ENCODE data around the gene DLST.

Gene DLST

DNA sequence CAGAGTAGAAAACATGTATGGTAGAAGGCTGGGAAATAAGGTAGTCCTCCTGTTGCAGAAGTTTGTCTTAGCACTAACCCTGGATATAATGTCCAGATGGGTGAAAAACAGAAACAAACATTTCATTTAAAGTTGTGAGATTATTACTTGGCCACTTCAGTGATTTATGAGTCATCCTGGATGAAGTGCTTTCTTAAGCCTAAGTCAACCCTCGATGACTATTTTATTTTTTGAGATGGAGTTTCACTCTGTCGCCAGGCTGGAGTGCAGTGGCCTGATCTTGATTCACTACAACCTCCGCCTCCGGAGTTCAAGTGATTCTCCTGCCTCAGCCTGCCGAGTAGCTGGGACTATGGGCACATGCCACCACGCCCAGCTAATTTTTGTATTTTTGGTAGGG lies 10.2 kb downstream of the DLST start:
- no peak for DNase-seq (ENCODE audit: low read depth, low spot score)
- no peak overlapping the region for H3K27ac ChIP-seq

DNA sequence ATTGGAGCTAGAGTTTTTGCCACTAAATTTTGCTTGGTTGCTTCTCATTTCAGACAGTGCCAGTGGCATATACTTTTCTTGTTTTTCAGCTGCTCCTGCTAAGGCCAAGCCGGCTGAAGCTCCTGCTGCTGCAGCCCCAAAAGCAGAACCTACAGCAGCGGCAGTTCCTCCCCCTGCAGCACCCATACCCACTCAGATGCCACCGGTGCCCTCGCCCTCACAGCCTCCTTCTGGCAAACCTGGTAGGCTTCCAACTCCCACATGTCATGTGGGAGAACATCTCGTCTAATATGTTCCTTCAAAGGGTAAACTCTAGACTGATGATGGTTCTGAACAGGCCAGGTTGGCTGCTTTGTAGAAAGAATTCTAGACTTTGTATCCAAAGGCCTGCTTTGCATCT lies 11.0 kb downstream of the DLST start:
- DNase-seq (ENCODE audit: low read depth, low spot score): no peak
- H3K27ac ChIP-seq: no peak overlapping the region

DNA sequence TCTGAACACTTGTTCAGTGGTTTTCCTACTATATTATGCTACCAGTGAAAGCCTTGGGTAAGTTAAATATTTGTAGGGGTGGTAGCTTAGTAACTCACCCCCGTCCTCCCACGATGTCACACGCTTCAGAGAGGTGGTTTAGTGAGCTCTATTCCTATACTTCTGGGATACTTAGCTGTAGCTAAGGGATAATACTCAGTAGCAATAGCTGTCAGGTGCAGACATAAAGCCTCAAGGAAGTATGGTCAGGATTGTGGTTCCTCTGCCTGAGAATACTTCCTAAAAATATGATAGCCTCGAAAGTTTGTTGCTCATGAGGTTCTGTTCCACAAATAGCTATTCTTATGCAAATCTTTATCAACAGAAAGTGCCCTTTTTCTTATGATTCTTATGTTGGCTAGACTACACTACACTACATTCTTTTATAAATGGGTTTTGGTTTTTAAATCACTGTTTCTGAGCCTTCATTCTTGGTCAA lies 11.9 kb downstream of the DLST start:
- H3K27ac ChIP-seq: no peak overlapping the region
- DNase-seq (ENCODE audit: low read depth, low spot score): no peak

DNA sequence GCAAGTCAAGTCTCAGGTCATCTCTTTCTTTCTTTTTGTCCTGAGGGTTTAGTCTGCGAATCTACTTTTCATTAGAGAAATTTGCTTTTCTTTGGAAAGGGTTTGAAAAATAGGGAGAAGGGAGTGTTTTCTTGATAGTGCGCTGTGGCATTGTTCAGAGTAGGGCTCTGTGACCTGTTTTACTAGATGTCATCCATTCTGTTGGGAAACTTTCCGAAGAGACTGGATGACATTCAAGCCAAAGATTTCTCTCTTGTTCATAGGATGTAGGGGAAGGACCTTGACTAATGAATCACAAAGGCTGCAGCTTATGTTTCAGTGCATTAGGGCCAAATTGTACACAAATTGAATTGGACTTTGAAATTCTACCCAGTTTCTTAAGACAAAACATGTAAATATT lies 14.7 kb downstream of the DLST start:
- no peak for DNase-seq (ENCODE audit: low read depth, low spot score)
- no peak overlapping the region for H3K27ac ChIP-seq

DNA sequence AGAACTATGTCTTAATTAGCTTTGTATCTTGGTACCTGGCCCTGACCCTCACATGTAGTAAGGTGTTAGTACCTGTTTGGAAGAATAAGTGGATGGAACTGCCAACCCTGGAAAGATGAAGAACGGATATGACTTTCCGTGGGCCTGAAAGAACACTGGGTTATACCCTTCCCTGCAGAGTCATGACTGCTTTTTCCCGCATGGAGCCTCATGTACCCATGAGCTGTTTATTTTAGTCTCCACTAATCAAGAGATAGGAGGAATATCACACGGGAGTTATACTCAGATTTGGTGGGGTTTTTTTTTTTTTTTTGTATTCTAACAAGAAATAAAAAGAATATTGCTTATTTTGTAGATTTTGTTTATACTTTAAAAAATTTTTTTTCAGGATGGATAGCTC lies 15.9 kb downstream of the DLST start:
- no peak for DNase-seq (ENCODE audit: low read depth, low spot score)
- no peak overlapping the region for H3K27ac ChIP-seq

DNA sequence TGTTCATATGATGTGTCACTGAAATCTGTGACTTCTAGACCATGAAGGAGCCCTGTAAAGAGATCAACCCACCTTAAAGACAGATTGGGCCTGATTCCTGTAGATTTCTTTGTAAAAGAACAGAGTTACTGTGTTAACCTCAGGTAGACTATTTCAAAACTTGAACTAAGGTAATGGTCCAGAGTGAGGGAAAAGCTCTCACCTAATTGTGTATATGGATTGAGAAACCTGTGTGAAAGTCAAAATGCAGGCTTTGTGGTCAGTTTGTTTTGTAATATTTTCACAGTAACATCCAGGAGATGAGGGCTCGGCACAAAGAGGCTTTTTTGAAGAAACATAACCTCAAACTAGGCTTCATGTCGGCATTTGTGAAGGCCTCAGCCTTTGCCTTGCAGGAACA lies 16.4 kb downstream of the DLST start:
- H3K27ac ChIP-seq: no peak overlapping the region
- DNase-seq (ENCODE audit: low read depth, low spot score): no peak

DNA sequence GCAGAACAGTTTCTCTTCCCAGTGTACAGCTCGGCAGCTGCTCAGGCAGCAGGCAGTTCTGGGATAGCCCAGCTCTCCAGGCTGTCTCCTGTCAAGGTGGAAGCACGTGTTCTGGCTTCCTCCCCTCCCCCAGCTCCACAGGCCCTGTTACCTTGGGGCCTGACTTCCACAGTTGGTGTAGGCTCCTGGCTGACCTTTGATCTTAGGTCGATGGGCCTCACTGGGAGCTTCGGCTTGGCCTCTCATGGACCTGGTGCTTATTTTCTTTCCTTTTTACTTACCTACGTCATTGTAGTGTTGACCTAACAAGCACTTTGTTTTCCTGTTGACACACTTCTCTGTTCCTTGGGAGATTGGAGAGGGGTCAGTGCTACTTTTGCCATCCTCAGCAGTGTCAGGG lies 17.0 kb downstream of the DLST start:
- DNase-seq (ENCODE audit: low read depth, low spot score): no peak
- no peak overlapping the region for H3K27ac ChIP-seq

DNA sequence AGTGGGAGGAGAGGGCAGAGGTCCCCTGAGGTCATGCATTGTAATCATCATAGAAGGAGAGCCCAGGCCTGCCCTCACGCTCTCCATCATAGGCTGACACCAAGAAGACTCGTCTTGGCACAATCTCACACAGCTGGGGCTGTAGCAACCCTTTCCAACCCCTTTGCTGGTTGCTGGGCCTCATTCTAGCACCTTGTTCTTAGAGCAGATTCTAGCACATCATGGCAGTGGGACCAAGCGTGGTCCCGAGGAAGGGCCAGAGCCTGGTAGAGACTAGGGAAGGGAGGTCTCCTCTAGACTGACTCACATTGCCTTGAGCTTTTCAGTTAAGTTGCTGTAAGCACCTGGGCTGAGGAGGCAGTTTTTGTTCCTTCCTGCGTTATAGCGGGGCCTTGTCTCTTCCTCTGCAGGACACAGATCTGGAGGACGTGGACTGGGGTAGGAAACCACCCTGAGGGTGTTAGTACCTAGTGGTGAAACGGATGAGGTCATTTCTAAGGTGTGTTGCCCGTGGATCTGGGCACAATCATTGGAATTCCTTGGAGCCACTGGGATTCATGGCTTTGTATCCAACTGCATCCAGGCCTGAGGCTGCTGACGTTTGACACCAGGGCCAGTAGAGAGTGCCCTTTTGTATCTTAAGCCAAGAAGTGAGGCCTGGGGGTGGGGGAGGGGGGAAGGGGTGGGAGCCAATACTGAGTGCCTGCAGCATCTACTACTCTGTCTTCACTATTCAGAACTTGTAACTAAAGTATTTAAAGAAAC lies 21.4 kb downstream of the DLST start:
- no peak overlapping the region for H3K27ac ChIP-seq
- no peak for DNase-seq (ENCODE audit: low read depth, low spot score)

DNA sequence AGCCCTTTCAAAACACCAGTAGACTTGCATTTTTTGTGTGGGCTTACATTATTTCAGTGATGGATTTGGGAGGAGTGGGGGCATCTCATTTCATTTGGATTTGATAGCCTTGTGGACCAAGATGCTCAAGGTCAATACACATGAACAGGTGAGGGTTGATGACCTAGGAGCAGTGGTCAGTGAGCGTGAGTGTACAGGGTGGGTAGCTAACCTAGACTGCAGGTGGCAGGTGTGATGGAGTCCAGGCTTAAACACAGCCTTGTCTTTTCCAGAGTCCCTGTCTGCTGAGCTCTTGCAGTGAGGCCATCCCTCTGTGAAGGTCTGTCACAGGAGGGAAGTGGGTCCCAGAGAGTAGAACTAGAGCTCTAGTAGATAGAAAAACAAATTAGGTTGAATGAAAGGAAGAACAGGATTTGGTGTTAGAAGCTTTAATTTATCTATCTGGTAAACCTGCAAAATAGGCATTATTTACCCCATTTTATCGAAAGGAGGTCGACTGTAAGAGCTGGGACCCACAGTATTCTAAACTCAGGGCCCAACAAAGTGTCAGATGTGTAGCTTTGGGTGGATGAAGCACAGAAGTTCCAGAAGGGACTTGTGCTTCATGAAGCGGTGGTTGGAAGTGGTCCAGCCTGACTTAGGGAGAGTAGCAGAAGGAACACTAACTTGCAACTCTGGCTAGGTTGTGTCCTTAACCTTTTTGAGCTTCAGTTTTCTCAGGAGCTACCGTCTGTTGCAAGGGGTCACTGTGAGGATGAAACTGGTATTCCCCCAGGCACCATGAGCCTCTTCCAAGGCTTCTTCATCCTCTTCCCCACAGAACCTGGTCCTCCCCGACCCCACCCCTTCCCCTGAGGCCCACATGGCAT lies 23.2 kb downstream of the DLST start:
- H3K27ac ChIP-seq: no peak overlapping the region
- DNase-seq (ENCODE audit: low read depth, low spot score): no peak

DNA sequence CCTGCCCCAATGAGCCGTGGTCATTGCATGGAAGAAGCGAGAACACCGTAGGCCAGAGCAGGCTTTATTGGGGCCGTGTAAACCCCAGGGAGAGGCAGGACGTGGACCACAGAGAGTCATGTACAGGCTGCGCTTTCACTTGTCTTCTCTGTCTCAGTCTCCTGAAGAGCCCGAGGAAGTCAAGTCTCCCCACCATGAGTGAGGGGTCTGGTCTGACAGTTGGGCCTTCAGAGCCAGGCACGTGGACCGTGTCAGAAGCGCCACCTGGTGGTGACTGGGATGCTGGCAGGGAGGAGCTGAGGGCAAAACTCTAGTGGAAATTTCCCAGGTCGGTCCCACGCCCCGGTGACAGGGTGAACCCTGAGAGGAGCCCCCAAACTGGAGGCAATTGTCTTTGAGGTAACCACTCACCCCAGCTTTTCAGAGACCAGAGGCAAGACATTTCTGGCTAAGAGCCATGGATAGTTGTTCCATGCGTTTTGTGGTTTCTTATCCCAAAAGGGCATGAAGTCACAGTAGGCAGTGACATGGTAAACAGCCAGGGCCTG lies 24.0 kb downstream of the DLST start:
- no peak overlapping the region for H3K27ac ChIP-seq
- DNase-seq (ENCODE audit: low read depth, low spot score): no peak

DNA sequence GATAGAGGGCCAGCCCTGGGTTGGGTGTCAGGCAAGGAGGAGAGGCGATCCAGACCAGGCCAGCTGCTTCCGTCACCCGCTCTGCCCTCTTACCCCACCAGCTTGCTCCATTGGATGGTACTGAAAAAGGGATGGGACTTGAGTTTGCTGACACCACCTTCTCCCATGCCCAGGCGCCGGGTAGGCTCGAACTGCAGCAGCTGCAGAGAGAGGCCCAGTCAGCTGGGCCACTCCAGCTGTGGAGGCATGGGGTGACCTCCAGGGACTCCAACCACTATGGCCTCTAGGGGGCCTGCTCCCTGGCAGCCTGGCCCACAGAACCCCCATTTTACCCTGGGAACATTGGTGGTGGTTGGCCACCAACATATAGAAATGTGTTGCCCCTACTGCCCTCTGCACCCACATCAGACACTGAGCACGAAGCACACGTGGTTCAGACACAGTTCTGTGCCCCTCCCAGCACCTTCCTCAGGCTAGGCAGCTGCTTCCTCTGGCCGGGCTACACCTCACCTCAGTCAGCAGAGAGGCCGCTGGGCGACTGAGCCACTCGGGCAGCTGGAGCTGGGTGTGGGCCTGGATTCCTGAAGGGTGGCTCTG lies 25.3 kb downstream of the DLST start:
- no peak overlapping the region for H3K27ac ChIP-seq
- DNase-seq (ENCODE audit: low read depth, low spot score): no peak

DNA sequence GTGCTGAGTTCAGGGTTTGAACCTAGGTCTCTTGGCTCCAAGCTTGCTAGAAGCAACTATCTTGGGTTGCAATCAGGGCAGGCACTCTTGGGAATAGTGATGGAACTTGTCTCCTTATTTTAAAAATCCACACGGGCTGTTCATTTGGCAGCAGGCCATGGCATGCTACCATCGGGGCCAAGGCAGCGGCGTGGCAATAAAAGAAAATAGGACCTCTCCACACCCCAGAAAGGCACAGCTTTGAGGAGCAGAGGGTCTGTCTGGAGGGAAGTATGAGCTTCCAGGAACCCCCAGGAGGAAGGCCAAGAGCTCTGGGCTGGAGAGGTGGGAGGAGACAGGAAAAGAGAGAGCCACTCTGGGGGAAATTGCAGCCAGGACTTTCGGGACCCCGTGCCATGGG lies 26.0 kb downstream of the DLST start:
- no peak for DNase-seq (ENCODE audit: low read depth, low spot score)
- H3K27ac ChIP-seq: no peak overlapping the region

DNA sequence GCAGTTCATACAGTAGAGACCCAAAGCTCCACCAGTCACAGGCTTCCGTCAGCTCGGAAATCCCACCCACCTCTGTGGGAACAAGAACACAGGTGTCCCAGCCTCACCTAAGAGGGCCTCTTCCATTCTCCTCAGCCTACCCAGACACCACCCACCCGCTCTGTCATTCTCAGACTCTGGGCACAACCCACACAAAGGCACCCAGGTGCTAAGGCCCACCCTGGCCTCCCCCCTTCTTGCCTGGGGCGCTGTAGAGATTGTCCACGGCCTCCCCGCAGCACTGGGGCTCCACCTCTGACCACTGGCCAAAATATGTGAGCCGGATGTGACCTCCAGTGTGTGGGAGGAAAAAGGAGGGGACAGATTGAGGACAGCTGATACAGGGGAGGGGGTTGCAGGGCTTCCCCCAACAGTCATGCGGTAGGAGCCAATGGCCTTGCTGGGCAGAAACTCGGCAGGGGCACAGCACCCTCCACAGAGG lies 27.2 kb downstream of the DLST start:
- DNase-seq (ENCODE audit: low read depth, low spot score): no peak
- no peak overlapping the region for H3K27ac ChIP-seq

DNA sequence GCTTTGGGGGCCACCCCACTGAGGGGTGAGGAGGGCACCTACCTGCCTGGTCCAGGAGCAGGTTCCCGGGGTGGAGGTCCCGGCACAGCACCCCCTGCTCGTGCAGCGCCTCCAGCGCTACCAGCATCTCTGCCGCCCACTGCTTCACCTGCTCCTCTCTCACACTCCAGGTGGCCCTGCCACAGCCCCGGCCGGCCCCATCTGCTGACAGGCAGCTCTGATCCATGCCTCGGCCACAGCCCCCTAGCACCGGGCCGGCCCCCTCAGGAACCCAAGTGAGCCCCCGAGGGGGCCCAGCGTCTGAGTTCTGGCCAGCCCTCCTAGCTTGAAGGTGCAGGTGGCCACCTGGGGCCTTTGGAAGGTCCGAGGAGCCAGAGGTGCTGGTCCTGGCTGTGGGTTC lies 27.8 kb downstream of the DLST start:
- no peak for DNase-seq (ENCODE audit: low read depth, low spot score)
- no peak overlapping the region for H3K27ac ChIP-seq

DNA sequence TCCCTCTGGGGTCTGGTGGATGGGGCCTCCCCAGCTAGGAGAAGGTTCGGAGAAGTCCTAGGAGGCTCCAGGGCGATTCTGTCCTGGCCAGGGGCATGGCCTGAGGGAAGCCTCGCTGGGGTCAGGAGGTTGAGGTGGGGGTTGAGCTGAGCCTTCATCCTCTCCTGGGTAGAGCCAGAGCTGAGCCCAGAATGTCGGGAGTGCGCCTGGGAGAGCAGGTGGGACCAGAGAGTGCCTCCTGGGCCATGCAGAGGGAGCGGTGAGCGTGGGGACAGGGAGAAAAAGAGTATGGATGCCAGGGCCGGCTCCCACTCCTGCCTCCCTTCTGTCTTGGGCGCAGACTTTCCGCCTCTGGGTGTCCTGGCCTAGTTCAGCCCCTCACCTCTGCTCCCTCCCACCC lies 28.2 kb downstream of the DLST start:
- DNase-seq (ENCODE audit: low read depth, low spot score): no peak
- no peak overlapping the region for H3K27ac ChIP-seq

DNA sequence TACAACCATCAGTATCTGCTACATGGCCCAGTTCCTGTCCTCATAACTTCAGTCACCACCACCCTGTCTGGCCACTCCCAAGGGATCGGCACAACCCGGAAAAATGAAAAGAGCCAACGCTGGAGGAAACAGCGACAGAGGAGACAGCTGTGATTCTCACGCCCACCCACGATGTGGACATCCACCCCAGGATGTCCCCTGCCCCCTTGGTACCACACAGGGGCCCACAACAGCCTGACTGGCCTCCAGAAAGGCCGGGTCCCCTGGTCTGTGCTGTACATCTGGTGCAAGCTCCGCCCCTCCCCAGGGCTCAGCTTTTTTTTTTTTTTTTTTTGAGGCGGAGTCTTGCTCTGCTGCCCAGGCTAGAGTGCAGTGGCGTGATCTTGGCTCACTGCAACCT lies 28.8 kb downstream of the DLST start:
- no peak overlapping the region for H3K27ac ChIP-seq
- DNase-seq (ENCODE audit: low read depth, low spot score): no peak

DNA sequence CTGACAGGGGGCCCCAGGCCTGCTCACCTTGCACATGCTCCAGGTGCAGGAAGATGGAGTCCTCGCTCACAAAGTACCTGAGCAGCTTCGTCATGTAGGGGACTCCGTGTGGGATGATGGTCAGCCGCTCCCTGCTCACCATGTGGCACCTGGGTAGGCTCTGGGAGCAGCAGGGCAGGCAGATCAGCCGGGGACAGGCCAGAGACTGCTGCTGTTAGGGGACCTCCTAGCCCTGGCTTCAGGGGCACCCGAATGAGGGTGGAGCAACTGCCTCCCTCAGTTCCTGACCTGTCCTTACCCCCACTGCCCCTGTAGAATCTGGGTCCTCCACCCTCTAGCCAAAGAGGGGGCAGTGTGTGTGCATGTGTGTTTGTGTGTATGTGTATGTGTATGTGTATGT lies 29.5 kb downstream of the DLST start:
- no peak overlapping the region for H3K27ac ChIP-seq
- no peak for DNase-seq (ENCODE audit: low read depth, low spot score)

DNA sequence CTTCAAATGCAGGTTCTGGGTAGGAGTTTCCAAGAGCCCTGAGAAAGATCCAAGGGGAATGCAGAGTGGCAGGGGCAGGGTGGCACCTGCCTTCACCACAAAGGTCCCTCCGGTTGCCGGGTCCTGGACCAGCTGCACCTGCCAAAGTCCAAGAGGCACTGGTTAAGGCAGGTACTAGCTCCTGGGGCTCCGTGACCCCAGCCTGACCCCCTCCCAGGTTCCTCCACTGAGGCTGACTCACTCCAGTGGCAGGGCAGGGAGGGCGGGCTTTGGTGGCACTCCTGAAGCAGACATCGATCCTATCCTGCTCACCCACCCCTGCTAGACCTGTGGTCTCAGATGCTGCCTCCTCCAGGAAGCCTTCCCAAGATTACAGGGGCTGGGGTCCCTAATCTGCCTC lies 30.0 kb downstream of the DLST start:
- no peak overlapping the region for H3K27ac ChIP-seq
- DNase-seq (ENCODE audit: low read depth, low spot score): no peak

DNA sequence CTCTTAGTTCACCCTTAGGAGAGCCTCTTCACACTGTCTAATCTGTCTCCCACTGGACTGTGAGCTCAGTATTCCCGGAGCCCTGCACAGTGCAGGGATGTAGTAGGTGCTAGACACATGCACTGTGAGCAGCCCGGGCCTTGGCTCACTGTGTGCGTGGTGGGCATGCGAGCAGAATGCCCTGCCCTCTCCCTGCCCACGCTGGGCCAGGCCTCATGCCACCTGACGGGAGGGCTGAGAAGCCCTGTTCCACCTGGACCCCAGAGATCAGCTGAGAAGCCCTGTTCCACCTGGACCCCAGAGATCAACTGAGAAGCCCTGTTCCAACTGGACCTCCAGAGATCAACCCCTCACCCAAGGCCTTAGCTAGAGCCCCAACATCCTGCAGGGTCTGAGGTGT lies 30.4 kb downstream of the DLST start:
- DNase-seq (ENCODE audit: low read depth, low spot score): no peak
- no peak overlapping the region for H3K27ac ChIP-seq

DNA sequence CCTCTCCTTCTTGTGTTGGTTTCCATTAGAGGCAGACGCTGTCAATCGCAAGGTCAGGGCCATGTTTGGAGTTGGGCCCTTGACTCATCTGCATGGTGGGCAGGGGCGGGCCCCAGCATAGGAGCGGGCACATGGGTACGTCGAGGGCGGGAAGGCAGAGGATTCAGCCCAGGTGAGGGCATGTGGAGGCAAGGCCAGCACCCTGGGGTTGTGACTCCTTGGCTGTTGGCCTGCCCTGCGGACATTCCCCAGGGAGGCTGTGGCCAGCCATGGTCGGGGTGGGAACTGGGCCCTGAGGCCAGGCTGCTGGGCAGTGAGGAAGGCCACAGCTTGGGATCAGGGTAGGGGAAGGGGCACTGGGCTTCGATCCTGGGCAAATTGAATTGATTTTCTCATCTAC lies 31.1 kb downstream of the DLST start:
- no peak for DNase-seq (ENCODE audit: low read depth, low spot score)
- H3K27ac ChIP-seq: no peak overlapping the region

DNA sequence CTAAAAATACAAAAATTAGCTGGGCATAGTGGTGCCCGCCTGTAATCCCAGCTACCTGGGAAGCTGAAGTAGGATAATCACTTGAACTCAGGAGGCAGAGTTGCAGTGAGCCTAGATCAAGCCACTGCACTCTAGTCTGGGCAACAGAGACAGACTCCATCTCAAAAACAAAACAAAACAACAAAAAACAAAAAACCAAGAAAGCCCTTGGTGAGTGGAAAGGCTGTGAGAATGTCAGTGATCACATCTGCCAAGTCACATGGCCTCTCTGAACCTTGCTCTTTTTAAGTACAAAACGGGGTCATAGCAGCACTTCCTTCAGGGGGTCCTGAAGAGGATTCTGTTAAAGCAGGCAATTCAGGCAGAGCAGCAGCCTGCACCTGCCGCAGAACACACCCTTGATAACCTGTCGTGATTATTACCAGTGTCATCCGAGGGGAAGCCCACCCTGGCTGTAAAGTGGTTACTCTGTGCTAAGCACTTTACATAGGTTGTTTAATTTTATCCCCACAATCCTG lies 31.7 kb downstream of the DLST start:
- DNase-seq (ENCODE audit: low read depth, low spot score): no peak
- H3K27ac ChIP-seq: no peak overlapping the region
